H1 (cell line): ENCODE results near the gene MRFAP1L1.

Experiments used
- NRF1 ChIP-seq: IDR thresholded peaks from 2 replicates; pipeline ENCODE4 v1.6.1; 2011; ENCODE audit warnings: mild to moderate bottlenecking, low read depth, low read length, improper control_type of control experiment
- SP1 ChIP-seq: IDR thresholded peaks from 2 replicates; pipeline ENCODE4 v1.6.1; 2011; ENCODE audit warnings: low read depth, low read length

- no peak for TF ChIP-seq NRF1
- TF ChIP-seq SP1 = no peak
Observed at GRCh38 chr4:6715704-6716017, 6.0 kb upstream of the MRFAP1L1 start.
